ENCODE data around the gene TRIM71. TPM values are rescaled to one million over a fixed set of nuclear protein-coding genes. Genes with fewer than 3 reads are reported as not detected.

Gene TRIM71
- total and polyA plus RNA-seq, 2 of the 13 experiments (the other 11 are each of a cell fraction or from before 2014, with no cell fraction given) = 21.7 to 76.9 TPM

GRCh38 chr3:32856901-32857507, 39.2 kb downstream of the TRIM71 start (continued):
- TF ChIP-seq E2F2 (CRISPR knock-in tag; IDR thresholded peaks at IDR 0.05; ENCODE audit: borderline replicate concordance) = no peak
- peak; percentile 64 for TF ChIP-seq TEAD3 (CRISPR knock-in tag; optimal IDR thresholded peaks at IDR 0.05; ENCODE audit: borderline replicate concordance)
- TF ChIP-seq ZMYM3 (CRISPR knock-in tag; IDR thresholded peaks at IDR 0.05) = peak; percentile 70
- TF ChIP-seq PATZ1 (CRISPR knock-in tag; IDR thresholded peaks at IDR 0.05) = 0 out of 2 replicates have a peak, but pooled peaks have one; percentile 45
- TF ChIP-seq RXRB (CRISPR knock-in tag; IDR thresholded peaks at IDR 0.05; ENCODE audit: borderline replicate concordance) = peak; percentile 54
- TF ChIP-seq HIVEP1 (CRISPR knock-in tag; IDR thresholded peaks at IDR 0.05) = peak; percentile 50; the same call in 1 of the 2 replicates
- TF ChIP-seq MYPOP (CRISPR knock-in tag; IDR thresholded peaks at IDR 0.05) = 0 out of 2 replicates have a peak, but pooled peaks have one; percentile 36
- no peak for TF ChIP-seq MED13 (CRISPR knock-in tag; IDR thresholded peaks at IDR 0.05)
- TF ChIP-seq HDAC1 (CRISPR knock-in tag; IDR thresholded peaks at IDR 0.05) = peak; percentile 67; the same call in 1 of the 2 replicates
- peak; percentile 62; the same call in 1 of the 2 replicates for TF ChIP-seq DMAP1 (CRISPR knock-in tag; IDR thresholded peaks at IDR 0.05)
- TF ChIP-seq ZNF770 (CRISPR knock-in tag; IDR thresholded peaks at IDR 0.05) = peak; percentile 42; the same call in 1 of the 2 replicates
- TF ChIP-seq ZNF710 (CRISPR knock-in tag; IDR thresholded peaks at IDR 0.05; ENCODE audit: borderline replicate concordance) = peak; percentile 94; the same call in 1 of the 2 replicates
- no peak for TF ChIP-seq ZNF639 (CRISPR knock-in tag; conservative IDR thresholded peaks at IDR 0.05)
- no peak for TF ChIP-seq ATM (IDR thresholded peaks at IDR 0.05; ENCODE audit: borderline replicate concordance)
- TF ChIP-seq SOX5 (CRISPR knock-in tag; IDR thresholded peaks at IDR 0.05; ENCODE audit: borderline replicate concordance) = peak; percentile 87

Data from HepG2 (cell line).